OCI-LY1 (cell line): ENCODE results near the gene SDCBP2.

Source experiments
- CTCF ChIP-seq: fragments of 200-600 bp; sonication (generic), shearing (Covaris generic); IDR thresholded peaks from 2 replicates; pipeline ENCODE4 v1.5.1; 2017; ENCODE audit warnings: mild to moderate bottlenecking, antibody characterized with exemption, low read length, moderate library complexity, mixed read lengths
- EZH2 ChIP-seq: fragments of 200-600 bp; sonication (generic), shearing (Covaris generic); IDR thresholded peaks from 2 replicates; pipeline ENCODE4 v1.8.0; 2017; ENCODE audit warnings: borderline replicate concordance, mixed run types, mild to moderate bottlenecking, antibody characterized with exemption, low read length, moderate library complexity, mixed read lengths

- TF ChIP-seq CTCF (no peak), EZH2 (no peak)
Measured at GRCh38 chr20:1308702-1309095, 20.2 kb downstream of the SDCBP2 start.
